BLaER1 (cell line): Measurements from ENCODE around the gene KCNG4.
A peak's percentile ranks its signal among the peaks of the same experiment; 100 is the strongest.

Experiments used
- H3K27ac ChIP-seq: shearing (Covaris generic); formaldehyde crosslinking; 2 replicates; pipeline ENCODE4 v1.8.1; 2022
- H3K27me3 ChIP-seq: shearing (Covaris generic); formaldehyde crosslinking; 2 replicates; pipeline ENCODE4 v1.8.1; 2022
- H3K36me3 ChIP-seq: shearing (Covaris generic); formaldehyde crosslinking; 2 replicates; pipeline ENCODE4 v1.8.1; 2022
- H3K4me1 ChIP-seq: shearing (Covaris generic); formaldehyde crosslinking; 2 replicates; pipeline ENCODE4 v1.8.1; 2022
- H3K4me2 ChIP-seq: shearing (Covaris generic); formaldehyde crosslinking; 2 replicates; pipeline ENCODE4 v1.8.1; 2022
- H3K4me3 ChIP-seq: shearing (Covaris generic); formaldehyde crosslinking; 2 replicates; pipeline ENCODE4 v1.8.1; 2022
- H3K9ac ChIP-seq: shearing (Covaris generic); formaldehyde crosslinking; 2 replicates; pipeline ENCODE4 v1.8.1; 2022
- H3K9me3 ChIP-seq: shearing (Covaris generic); formaldehyde crosslinking; 2 replicates; pipeline ENCODE4 v1.8.1; 2022
- H4K20me1 ChIP-seq: shearing (Covaris generic); formaldehyde crosslinking; 2 replicates; pipeline ENCODE4 v1.8.1; 2022
- Cebpa-rat ChIP-seq: shearing (Covaris generic); IDR thresholded peaks from 2 replicates; pipeline ENCODE4 v1.8.1; 2022

The KCNG4 gene

GRCh38 chr16:84247844-84248243, 8.0 kb upstream of the KCNG4 start:
- Histone ChIP-seq H3K4me1 (peaks cover 26% of the 10 kb centered on the region), H4K20me1 (no peaks in the 10 kb centered on the region), H3K27me3 (no peaks in the 10 kb centered on the region), H3K9ac (no peak overlapping the region), H3K27ac (no peak overlapping the region), H3K4me2 (no peak overlapping the region), H3K9me3 (no peaks in the 10 kb centered on the region), H3K36me3 (no peaks in the 10 kb centered on the region), H3K4me3 (no peak overlapping the region)
- no peak for TF ChIP-seq Cebpa-rat

DNA sequence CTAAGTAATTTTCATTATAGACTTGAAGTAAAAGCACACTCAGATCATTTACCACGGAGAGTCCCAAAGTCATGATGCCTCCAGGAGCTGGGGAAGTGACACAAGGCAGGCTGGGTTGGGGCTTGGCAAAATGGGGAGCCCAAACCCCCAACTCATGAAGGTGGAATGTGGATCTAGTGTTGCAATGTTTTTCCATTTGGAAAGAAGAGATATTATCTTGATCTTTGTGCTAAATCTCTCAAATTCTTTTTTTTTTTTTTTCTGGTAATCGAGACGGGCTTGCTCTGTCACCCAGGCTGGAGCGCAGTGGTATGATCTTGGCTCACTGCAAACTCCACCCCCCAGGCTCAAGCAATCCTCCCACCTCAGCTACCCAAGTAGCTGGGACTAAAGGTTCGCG, 7.5 kb upstream of the KCNG4 start:
- no peaks in the 10 kb centered on the region for H3K9me3 ChIP-seq
- peaks cover 21% of the 10 kb centered on the region for H3K4me1 ChIP-seq
- no peak for TF ChIP-seq Cebpa-rat
- H3K4me3 ChIP-seq: no peak overlapping the region
- no peaks in the 10 kb centered on the region for H3K36me3 ChIP-seq
- H3K27me3 ChIP-seq: no peaks in the 10 kb centered on the region
- no peak overlapping the region for H3K9ac ChIP-seq
- H3K27ac ChIP-seq: no peak overlapping the region
- H3K4me2 ChIP-seq: no peak overlapping the region
- H4K20me1 ChIP-seq: no peaks in the 10 kb centered on the region

DNA sequence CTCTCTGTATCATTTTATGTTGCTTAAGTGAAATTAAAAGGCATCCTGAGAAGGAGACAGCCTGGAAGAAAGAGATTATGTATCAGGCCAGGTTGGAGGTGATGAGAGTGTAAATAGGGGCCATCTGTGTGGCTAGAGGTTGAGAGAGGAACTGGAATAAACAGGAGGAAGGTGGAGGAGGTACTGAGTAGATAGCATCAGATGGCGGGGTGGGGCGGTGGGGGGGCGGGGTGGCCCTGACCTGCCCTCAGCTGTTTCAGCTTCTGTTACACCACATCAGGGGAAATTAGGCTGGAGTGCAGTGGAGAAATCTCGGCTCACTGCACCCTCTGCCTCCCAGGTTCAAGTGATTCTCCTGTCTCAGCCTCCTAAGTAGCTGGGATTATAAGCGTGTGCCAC, 6.9 kb upstream of the KCNG4 start:
- Histone ChIP-seq H4K20me1 (no peaks in the 10 kb centered on the region), H3K9ac (no peak overlapping the region), H3K4me3 (no peak overlapping the region), H3K4me1 (peaks cover 15% of the 10 kb centered on the region), H3K9me3 (no peaks in the 10 kb centered on the region), H3K4me2 (no peak overlapping the region), H3K27ac (no peak overlapping the region), H3K27me3 (no peaks in the 10 kb centered on the region), H3K36me3 (no peaks in the 10 kb centered on the region)
- no peak for TF ChIP-seq Cebpa-rat

DNA sequence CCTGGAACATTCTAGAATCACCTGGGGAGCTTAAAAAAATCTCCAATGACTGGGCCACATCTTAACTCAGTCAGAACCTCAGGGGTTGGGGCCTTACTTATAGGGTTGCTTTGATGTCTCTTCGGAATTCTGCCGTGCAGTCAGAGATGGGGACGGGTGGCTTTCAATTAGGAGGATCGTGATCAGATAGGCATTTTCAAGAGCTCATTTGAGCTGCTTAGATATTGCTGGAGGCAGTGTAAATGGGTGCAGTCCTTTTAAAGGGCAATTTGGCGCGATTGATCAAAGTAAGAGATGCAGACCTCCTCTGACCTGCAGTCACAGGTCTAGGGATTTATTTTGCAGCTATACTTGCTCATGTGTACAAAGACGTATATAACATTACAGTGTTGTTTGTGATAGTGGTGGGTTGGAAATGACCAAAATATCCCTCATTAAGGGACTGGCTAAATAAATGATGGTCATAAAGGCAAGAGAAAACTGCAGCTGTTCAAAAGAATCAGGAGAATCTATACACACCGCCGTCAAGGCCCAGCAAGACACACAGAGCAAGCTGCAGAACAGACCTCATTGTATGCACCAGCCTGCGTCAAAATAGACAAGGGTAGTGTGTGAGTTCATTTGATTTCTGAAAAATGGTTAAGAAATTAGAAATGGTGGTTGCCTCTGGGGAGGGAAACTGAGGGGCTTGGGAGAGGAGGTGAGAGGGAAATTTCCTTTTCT, 6.3 kb upstream of the KCNG4 start:
- Histone ChIP-seq H4K20me1 (no peaks in the 10 kb centered on the region), H3K4me3 (no peak overlapping the region)

GRCh38 chr16:84244728-84245127, 4.9 kb upstream of the KCNG4 start:
- H3K27me3 ChIP-seq: no peaks in the 10 kb centered on the region
- no peaks in the 10 kb centered on the region for H3K36me3 ChIP-seq
- H3K27ac ChIP-seq: no peak overlapping the region
- TF ChIP-seq Cebpa-rat: no peak
- H3K4me1 ChIP-seq: peaks cover 22% of the 10 kb centered on the region
- H3K4me2 ChIP-seq: no peak overlapping the region
- H3K9me3 ChIP-seq: no peaks in the 10 kb centered on the region
- no peak overlapping the region for H3K9ac ChIP-seq
- H3K4me3 ChIP-seq: no peak overlapping the region
- H4K20me1 ChIP-seq: 0 out of 2 replicates have a peak, but pooled peaks cover 5% of the 10 kb centered on the region

More for the DNA sequence above, 6.3 kb upstream of the KCNG4 start:
- Histone ChIP-seq H3K27me3 (no peaks in the 10 kb centered on the region), H3K27ac (no peak overlapping the region), H3K9me3 (no peaks in the 10 kb centered on the region), H3K9ac (no peak overlapping the region), H3K4me1 (peaks cover 21% of the 10 kb centered on the region), H3K36me3 (no peaks in the 10 kb centered on the region), H3K4me2 (no peak overlapping the region)
- TF ChIP-seq Cebpa-rat: no peak

DNA sequence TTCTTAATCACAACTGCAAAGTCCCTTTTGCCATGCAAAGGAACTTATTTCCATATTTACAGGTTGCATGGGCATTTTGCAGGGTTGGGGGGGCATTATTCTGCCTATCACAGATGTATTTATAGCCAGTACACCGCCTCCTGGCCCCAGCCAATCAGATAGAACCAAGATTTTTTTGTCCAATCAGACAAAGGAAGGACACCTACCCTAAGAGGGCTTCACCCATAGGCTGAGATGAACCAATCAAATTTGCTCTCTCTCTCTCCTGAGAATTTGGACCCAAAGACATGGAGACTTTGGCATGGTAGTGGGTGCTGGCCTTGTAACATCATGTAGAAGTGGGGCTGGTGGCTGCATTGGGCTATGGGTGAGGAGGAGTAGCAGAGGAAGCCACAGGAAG, 3.9 kb upstream of the KCNG4 start:
- no peaks in the 10 kb centered on the region for H3K27me3 ChIP-seq
- H3K9ac ChIP-seq: no peak overlapping the region
- peaks cover 28% of the 10 kb centered on the region for H3K4me1 ChIP-seq
- H3K4me2 ChIP-seq: no peak overlapping the region
- H4K20me1 ChIP-seq: 0 out of 2 replicates have a peak, but pooled peaks cover 6% of the 10 kb centered on the region
- H3K4me3 ChIP-seq: no peak overlapping the region
- no peaks in the 10 kb centered on the region for H3K36me3 ChIP-seq
- H3K27ac ChIP-seq: no peak overlapping the region
- no peak for TF ChIP-seq Cebpa-rat
- H3K9me3 ChIP-seq: no peaks in the 10 kb centered on the region

DNA sequence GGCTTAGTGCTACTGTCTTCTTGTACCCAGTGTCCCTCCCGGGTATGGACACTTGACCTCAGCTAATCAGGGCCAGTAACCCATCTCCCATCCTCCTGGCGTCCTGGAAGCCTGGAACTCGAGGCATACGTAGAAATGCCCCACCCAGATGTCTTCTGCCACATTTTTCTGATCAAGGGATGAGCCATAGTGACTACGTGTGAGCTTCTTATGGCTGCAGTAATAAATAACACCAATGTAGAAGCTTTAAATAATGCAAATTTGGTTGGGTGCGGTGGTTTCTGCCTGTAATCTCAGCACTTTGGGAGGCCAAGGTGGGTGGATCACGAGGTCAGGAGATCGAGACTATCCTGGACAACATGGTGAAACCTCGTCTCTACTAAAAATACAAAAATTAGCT, 3.0 kb upstream of the KCNG4 start:
- TF ChIP-seq Cebpa-rat: no peak
- no peak overlapping the region for H3K4me2 ChIP-seq
- H3K36me3 ChIP-seq: no peaks in the 10 kb centered on the region
- H3K27me3 ChIP-seq: no peaks in the 10 kb centered on the region
- H3K9ac ChIP-seq: no peak overlapping the region
- no peaks in the 10 kb centered on the region for H3K9me3 ChIP-seq
- H3K4me3 ChIP-seq: no peak overlapping the region
- peaks cover 28% of the 10 kb centered on the region for H3K4me1 ChIP-seq
- no peak overlapping the region for H3K27ac ChIP-seq
- 0 out of 2 replicates have a peak, but pooled peaks cover 6% of the 10 kb centered on the region for H4K20me1 ChIP-seq

DNA sequence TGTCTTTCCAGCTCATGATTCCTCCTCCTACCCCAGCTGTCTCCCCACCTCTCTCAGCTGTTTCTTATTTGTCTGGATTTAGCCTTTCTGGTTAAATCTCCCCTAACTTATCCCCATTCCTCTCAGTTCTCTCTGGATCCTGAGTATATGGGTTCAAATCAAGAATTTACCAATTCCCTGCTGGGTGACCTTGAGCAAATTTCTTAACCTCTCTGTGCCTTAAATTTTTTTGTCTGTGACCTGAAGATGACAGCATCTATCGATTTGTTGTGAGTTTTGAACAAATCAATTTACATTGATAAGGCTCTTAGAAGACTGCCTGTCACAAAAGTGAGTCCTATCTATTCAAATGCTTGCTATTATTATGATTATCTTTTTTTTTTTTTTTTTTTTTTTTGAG, 2.0 kb upstream of the KCNG4 start:
- Histone ChIP-seq H3K4me1 (peaks cover 28% of the 10 kb centered on the region), H3K27ac (no peak overlapping the region), H3K36me3 (no peaks in the 10 kb centered on the region), H3K27me3 (no peaks in the 10 kb centered on the region), H3K9me3 (no peaks in the 10 kb centered on the region), H3K4me3 (no peak overlapping the region), H3K4me2 (peak overlapping the region; percentile 90; the same call in 1 of the 2 replicates), H3K9ac (no peak overlapping the region), H4K20me1 (0 out of 2 replicates have a peak, but pooled peaks cover 6% of the 10 kb centered on the region)
- no peak for TF ChIP-seq Cebpa-rat

- Histone ChIP-seq H4K20me1 (0 out of 2 replicates have a peak, but pooled peaks cover 6% of the 10 kb centered on the region), H3K4me2 (peak overlapping the region; percentile 90), H3K36me3 (no peaks in the 10 kb centered on the region), H3K27me3 (no peaks in the 10 kb centered on the region), H3K4me3 (no peak overlapping the region), H3K4me1 (peaks cover 28% of the 10 kb centered on the region), H3K9ac (0 out of 2 replicates have a peak overlapping the region, but pooled peaks have one; percentile 37), H3K27ac (peak overlapping the region; percentile 61; the same call in 1 of the 2 replicates), H3K9me3 (no peaks in the 10 kb centered on the region)
- TF ChIP-seq Cebpa-rat: no peak
Measured at GRCh38 chr16:84240455-84240854, 643 bp upstream of the KCNG4 start.

DNA sequence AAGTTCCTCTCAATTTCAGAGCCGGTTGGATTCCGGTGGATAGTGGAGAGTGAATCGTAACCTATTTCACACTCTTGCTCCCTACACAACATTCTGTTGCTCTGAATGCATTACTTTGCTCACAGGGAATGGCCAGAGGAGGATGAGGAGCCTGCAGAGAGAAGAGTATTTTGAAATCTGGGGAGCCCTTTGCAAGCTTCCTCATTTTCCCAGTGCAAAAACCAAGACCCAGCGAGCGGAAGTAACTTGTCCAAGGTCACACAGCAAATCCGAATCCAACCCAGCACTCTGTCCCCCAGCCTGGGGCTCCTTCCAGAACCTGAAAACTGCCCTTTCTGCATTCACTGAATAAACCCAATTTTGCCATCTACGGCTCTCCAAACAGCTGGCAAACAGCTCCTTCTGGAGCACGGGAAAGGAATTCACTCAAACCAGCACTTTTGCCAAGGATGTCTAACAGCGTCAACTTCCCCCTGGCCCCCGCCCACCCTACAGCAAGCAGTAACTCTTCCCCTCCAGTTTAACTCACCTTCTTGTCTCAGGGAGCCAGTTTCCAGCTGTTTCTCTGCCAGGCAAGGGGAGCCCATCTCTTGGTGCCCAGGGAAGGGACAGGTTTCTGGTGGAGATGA, 557 bp downstream of the KCNG4 start:
- no peak overlapping the region for H3K27ac ChIP-seq
- TF ChIP-seq Cebpa-rat: no peak
- no peak overlapping the region for H3K4me3 ChIP-seq

More for the DNA sequence above, 557 bp downstream of the KCNG4 start:
- H3K4me1 ChIP-seq: peaks cover 28% of the 10 kb centered on the region
- no peaks in the 10 kb centered on the region for H3K9me3 ChIP-seq
- 0 out of 2 replicates have a peak, but pooled peaks cover 6% of the 10 kb centered on the region for H4K20me1 ChIP-seq
- H3K9ac ChIP-seq: no peak overlapping the region
- H3K4me2 ChIP-seq: peak overlapping the region; percentile 90
- no peaks in the 10 kb centered on the region for H3K27me3 ChIP-seq
- H3K36me3 ChIP-seq: no peaks in the 10 kb centered on the region
